ENCODE measurements around the gene NXN.

DNA sequence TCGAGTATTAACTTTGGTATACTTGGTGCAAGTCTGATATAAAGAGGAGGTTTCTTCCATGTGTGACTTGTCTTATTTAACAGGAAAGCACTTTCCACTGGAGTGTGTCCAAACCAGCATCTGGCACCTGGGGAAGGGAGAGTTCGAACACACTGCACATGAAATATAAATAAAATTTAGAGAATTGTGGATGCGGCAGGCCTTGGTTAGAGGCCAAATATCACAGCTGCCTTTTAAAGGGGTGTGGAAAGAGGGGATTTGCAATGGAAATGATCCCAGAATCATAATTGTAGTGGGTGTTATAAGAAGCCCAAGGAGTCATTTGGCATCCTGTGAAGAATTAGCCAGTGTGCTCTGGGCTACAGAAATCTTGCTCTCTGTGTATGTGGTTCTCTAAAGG, 4.3 kb upstream of the NXN start:
- TF ChIP-seq EZH2 (IDR thresholded peaks at IDR 0.05; ENCODE audit: insufficient read depth, poor library complexity, severe bottlenecking) (no peak), EZH2phosphoT487 (IDR thresholded peaks at IDR 0.05; ENCODE audit: insufficient read depth, low read depth) (no peak)

Measured in GM23248 (cell line).